Ovary (tissue), 3 donors: ENCODE results near the gene TET2.

Source experiments
- POLR2A ChIP-seq: fragments of 450-650 bp; IDR thresholded peaks from one replicate; pipeline ENCODE4 v1.6.1; 2017; ENCODE audit warnings: antibody characterized with exemption, mild to moderate bottlenecking, moderate library complexity
- TF ChIP-seq, protein P1 (sequence below), 3 donors: fragments of 450-650 bp in 2 of 3; fragments of 200-600 bp in 1 of 3; IDR thresholded peaks; one replicate each; pipeline versions ENCODE4 v1.5.1 to v1.8.0; 2016 to 2022; ENCODE audit warnings: antibody characterized with exemption in 3 of 3, mild to moderate bottlenecking in 1 of 3
- donor health status: DM: no; HTN: no; CAD: no.

DNA sequence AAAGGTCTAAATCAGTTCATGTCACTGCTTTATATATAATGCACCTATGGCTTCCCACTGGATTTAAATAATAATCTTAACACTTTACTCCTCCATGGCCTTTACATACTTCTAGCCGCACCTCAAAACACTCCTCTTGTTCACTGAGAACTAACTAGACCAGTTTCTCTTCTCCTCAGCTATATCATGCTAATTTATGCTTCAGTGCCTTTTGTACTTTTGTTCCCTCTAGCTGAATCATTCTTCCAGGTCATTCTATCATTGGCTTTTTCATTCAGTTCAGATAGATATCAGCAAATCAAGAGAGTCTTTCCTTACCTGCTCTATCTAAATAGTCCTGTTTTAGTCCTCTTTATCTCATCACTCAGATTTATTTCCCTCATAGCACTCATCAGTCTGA lies 64.2 kb downstream of the TET2 start:
- TF ChIP-seq, protein P1, sequence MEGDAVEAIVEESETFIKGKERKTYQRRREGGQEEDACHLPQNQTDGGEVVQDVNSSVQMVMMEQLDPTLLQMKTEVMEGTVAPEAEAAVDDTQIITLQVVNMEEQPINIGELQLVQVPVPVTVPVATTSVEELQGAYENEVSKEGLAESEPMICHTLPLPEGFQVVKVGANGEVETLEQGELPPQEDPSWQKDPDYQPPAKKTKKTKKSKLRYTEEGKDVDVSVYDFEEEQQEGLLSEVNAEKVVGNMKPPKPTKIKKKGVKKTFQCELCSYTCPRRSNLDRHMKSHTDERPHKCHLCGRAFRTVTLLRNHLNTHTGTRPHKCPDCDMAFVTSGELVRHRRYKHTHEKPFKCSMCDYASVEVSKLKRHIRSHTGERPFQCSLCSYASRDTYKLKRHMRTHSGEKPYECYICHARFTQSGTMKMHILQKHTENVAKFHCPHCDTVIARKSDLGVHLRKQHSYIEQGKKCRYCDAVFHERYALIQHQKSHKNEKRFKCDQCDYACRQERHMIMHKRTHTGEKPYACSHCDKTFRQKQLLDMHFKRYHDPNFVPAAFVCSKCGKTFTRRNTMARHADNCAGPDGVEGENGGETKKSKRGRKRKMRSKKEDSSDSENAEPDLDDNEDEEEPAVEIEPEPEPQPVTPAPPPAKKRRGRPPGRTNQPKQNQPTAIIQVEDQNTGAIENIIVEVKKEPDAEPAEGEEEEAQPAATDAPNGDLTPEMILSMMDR (IDR thresholded peaks at IDR 0.05): no peak
- TF ChIP-seq POLR2A: no peak
